Activated CD8-positive, alpha-beta memory T cell treated with anti-CD3 and anti-CD28 coated beads, Interleukin-2, amount 50 U/mL, for 24 hours (primary cell): ENCODE results near the gene SHPK.

Source experiments
- DNase-seq: peaks from one replicate; pipeline ENCODE4 v3.0.0-alpha.2; 2020; ENCODE audit errors: extremely low read depth

SHPK gene, protein sequence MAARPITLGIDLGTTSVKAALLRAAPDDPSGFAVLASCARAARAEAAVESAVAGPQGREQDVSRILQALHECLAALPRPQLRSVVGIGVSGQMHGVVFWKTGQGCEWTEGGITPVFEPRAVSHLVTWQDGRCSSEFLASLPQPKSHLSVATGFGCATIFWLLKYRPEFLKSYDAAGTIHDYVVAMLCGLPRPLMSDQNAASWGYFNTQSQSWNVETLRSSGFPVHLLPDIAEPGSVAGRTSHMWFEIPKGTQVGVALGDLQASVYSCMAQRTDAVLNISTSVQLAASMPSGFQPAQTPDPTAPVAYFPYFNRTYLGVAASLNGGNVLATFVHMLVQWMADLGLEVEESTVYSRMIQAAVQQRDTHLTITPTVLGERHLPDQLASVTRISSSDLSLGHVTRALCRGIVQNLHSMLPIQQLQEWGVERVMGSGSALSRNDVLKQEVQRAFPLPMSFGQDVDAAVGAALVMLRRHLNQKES

DNA sequence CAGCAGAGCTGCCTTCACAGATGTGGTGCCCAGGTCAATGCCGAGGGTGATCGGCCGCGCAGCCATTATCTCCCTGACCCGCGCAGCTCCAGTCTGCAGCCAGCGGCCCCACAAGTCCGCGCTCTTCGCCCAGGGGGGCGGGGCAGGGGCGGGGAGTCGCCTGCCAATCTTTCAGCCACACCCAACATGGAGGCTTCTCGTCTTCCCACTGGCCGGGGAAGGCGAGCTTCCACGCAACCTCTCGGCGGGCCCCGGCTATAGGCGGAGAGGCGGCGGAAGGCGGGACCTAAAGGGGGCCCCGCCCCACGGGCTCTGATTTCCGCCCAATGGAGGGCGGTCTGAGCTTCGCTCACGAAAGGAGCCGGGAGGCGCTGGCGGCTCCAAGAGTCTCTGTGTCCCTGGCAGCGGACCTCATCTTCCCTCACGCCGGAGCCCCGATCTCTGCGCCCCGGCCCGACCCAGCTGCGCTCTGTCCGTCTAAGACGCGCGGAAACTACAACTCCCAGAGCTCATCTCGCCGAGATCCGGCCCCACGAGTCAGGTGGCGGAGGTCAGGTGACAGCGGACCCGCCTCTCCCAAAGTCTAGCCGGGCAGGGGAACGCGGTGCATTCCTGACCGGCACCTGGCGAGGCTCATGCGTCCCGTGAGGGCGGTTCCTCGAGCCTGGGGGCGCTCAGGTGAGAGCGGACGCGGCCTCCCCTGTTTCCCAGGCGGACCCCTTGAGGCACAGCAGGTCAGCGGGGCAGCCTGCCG lies at the start of gene SHPK, which contains the start of gene CTNS:
SHPK (minus strand) TSS at position 97 of the 754 bp plus-strand sequence; CDS start at position 66, 31 bp downstream.
CTNS (plus strand) TSS at position 607 of the 754 bp plus-strand sequence. CDS start 3,447 bp downstream, outside the sequence.
- DNase-seq, result peak; percentile 80

DNA sequence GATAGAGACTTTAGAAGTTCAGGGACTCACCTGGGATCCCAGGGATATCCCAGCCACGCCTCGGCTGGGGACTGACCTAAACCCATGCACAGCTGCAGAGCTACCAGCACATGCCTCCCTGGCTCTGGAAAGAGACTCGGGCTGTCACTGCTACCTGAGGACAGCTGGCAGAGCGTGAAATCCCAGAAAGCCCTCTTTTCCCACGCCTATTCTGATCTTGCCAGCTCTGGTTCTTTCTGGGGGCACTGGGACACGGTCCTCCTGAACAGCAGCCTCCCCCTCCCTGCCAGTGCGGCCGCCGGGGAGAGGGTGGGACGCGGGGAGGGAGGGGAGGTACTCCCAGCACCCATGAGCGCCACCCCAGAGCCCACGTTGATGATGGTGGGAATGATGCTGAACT lies 49.1 kb upstream of the SHPK start:
- no peak for DNase-seq

DNA sequence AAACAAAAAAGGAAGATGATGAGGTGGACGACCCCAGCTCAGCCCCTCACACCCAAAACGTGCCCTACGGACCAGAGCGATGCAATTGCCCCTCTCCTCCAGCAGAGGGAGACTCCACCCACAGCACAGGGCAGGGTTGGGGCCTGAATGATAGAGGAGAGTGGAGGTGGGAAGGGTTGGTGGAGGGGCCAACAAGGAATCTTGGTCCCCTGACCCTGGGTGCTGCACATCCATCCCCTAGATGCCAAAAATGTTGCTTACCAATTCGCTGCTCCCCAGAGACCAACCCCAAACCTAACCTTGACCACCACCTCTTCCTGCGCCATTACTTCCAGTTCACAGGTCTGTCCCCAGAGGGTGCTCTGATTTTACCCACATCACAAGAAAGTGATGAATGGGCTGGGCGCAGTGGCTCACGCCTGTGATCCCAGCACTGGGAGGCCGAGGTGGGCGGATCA lies 47.0 kb upstream of the SHPK start:
- peak; percentile 12 for DNase-seq

DNA sequence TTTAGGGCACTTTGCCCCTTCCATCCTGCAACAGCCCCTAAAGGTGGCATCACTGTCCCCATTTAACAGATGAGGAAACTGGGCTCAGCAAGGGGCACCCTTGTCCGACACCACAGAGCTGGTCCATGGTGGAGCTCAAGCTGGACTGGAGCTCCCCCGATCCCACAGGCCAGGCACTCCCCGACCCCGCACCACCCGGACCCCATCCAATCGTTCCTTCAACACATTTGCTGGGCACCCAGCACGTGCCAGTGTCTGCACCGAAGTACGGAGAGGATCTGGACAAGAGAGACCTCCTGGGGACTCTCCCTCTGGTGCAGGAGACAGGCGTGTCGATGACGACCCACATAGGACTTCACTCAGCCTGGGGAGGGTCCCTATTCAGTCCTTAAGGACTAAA lies 46.0 kb upstream of the SHPK start:
- DNase-seq, result no peak

DNA sequence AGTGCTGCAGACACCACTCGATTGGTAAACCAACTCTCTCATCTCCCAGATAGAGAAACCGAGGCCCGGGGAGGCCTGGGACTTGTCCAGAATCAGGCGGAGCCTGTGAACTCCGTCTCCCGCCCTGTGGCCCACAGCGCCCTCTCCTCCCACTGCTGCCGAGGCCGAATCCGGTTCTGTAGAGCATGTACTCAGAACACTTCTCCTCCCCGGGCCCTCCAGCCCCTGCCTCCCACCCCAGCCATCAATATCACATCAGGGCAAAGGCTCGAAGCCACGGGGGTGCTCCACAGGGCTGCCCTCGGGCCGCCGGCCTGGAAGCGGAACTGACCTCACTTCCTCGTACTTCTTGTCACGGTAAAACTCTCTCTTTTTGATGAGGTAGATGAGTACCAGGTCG lies 45.5 kb upstream of the SHPK start:
- no peak for DNase-seq

DNA sequence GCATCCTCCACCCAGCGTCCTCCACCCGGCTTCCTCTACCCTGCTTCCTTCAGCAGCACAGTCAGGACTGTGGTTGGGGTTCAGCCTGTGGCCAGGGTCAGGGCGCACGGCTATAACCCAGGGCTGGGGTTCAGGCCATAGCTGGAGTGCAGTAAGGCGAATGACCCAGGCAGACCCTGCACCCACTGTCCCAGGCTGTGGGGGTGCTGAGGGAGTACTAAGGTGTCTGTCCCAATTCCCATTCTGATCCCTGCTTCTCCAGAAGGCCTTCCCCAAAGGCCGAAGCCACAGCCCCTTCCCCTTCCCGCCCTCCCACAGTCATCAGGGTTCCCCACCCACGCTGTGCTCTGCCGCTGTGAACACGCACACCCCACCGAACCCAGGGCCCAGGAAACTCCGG lies 45.0 kb upstream of the SHPK start:
- no peak for DNase-seq

DNA sequence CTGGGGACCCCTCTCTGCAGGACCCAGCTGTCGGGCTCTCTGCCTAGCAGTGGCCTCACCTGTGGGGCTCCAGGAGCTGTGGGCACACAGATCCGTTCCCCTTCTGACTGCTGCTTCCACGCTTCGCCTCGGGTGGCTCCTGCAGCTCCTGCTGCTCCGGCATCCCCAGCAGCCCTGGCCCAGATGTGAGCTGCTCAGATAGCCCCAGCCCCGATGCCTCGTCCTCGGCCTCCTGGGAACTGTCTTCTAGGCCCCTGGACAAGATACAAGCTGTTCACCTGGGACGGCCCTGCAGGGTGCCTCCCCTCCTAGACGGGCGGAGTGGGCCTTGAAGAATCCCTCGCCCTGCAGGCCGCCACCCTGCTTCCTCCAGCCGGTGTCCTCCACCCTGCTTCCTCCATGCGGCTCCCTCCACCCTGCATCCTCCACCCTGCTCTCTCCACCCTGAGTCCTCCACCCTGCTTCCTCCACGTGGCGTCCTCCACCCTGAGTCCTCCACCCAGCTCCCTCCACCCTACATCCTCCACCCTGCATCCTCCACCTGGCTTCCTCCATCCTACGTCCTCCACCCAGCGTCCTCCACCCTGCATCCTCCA lies 43.6 kb upstream of the SHPK start:
- no peak for DNase-seq

DNA sequence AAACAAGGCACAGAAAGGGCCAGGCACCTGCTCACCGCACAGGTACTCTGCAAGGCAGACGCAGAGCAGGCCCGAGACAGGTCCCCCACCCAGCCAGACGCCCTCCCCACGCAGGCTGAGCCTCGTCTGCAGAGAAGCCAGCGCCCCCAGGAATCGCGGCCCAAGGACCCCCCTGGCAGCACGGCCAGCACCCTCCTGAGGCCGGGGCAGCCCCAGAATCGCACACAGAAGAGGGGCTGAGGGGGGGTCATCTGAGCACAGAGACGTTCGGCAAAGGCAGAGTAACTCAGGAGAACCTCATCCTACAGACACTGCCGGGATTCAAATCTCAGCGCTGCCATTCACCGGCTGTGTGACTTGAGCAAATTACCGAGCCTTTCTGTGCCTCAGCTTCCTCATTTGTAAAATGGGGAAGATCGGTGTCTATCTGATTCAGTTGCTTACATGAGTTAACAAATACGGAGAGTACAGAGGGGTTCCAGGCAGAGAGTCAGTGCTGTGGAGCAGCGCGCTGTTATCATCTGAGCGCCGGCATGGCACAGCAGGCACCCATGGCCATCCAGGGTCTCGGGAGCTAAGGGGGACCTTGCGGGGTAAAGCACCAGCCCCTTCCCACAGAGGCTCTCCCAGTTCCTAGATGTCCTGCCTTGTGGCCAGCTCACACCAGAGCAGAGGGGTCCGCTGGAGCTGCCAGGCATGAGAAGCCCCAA lies 42.9 kb upstream of the SHPK start:
- no peak for DNase-seq

DNA sequence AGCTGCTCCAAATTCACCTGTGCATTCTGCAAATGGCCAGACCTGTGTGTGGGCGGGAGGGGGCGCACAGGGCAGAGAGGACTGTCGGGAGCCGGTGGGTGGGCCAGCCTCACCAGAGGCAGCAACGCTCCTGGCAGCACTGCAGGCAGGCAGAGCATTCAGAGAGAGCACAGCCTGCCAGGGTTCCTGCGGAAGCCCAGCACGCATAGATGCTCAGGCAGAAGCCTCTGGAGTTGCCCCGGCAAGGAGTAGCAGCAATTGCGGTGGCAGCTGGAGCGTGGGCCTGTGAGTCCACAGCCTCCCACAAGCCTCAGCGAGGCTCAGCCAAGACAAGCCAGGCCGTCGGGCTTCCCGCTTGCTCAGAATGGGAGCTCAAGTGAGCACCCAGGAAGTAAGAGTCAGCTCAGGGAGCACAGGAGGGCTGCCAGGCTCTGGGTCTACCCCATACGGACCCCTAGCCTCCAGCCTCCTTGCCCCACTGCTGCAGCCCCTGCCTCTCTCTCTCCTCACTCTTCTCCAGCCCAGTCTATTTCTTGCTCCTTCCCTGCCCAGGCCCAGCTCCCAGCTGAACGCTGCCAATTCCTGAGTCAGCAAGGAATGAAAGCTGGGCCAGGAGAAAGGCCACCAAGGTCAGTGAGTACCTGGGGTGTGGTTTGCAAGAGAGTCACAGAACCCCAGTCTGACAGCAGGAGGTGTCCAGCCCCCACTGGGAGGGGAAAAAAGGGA lies 42.2 kb upstream of the SHPK start:
- DNase-seq, result no peak

DNA sequence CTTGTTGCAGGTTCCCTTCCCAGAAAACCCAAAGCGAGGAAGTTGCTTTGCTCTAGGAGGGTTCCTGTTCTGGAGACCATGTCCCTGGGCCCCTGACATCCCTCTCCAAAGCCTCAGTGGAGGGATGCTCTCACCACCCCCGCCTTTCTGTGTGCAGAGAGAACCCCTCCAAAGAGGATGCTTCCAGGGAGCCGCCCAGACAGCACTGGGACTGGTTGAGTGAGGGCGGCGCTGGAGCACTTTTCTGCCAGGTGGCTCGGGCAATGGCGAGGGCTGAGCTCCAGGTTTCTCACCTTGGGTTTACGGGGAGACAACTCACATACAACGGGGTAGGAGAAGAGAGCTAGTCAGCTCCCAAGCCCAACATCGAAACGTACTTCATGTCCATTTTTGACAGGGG lies 39.8 kb upstream of the SHPK start:
- DNase-seq, result no peak

DNA sequence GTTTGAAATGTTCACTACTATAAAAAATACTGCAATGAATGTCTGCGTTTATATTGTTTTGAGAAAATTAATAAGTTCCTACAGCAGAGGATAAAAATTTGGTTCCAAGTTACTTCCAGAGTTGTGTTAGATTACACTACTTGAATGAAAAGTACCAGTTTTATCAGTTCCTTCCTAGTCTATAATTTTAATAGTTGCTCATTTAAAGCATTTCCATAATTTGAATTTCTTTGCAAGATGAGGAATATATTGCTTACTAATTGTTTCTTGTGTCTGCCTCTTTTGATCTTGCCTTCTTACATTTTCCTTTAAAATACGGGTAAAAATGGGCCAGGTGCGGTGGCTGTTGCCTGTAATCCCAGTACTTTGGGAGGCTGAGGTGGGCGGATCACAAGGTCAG lies 36.5 kb upstream of the SHPK start:
- DNase-seq, result no peak

DNA sequence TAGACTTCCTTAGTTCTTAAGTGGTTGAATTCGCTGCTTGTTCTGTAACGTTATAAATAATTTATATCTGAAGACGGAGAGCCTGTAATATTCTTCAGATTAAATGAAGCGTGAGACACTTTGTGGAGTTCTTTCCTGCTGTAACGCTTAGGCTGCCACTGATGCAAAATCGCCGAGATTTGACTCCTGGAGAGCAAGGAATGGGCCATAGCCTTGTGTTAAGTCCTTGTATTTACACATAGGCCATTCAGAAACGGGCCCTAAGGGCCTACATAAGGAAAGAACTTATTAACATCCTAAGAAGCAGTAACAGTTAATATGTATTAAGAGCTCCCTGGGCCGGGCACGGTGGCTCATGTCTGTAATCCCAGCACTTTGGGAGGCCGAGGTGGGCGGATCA lies 33.5 kb upstream of the SHPK start:
- DNase-seq, result no peak

DNA sequence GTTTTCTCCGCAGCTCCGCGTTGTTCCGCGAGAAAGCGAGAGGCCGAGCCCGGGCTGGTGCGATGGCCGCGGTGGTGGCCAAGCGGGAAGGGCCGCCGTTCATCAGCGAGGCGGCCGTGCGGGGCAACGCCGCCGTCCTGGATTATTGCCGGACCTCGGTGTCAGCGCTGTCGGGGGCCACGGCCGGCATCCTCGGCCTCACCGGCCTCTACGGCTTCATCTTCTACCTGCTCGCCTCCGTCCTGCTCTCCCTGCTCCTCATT lies 33.0 kb upstream of the SHPK start:
- no peak for DNase-seq

DNA sequence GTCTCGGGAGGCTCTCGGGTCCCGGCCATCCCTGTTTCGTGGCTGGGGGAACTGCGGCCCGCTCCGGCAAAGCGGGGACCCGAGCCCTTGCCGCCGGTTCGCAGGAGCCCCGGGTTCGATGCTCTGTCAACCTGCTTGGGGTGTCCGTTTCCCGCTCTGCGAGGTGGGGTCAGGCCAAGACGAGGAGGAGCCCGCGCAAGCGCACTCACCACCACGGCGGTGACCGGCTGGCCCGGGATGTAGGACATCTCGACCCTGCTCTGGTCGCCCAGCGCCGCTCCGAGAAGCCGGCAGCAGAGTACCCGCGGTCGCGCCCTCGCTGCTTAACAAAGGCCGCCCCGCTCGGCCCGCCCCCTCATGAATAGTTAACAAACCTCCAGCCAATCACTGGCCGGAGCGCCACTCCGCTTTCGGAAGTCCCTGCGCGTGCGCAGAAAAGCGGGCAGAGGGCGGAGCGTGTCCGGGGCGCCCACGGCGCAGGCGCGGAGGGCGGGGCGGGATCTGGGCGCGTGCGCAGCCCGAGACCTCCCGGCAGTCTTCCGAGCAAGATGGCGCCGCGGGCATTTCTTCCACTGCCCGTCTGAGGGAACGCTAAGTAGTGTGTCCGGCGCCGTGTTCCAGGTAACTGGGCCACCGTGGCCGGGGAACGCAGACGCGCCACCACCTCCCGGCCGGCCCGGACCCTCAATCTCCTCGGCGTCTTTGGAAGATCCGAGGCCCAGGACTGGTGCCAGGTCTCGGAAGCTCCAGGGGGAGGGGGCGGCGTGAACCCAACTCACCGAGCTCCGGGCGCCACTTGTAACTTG lies 32.4 kb upstream of the SHPK start, which contains the start of the genes EMC6 and TAX1BP3:
EMC6 (plus strand) TSS at position 534 of the 806 bp plus-strand sequence. CDS start 335 bp downstream, outside the sequence.
TAX1BP3 (minus strand) TSS at position 300 of the 806 bp plus-strand sequence; CDS start at position 248, 52 bp downstream.
- peak; percentile 94 for DNase-seq

DNA sequence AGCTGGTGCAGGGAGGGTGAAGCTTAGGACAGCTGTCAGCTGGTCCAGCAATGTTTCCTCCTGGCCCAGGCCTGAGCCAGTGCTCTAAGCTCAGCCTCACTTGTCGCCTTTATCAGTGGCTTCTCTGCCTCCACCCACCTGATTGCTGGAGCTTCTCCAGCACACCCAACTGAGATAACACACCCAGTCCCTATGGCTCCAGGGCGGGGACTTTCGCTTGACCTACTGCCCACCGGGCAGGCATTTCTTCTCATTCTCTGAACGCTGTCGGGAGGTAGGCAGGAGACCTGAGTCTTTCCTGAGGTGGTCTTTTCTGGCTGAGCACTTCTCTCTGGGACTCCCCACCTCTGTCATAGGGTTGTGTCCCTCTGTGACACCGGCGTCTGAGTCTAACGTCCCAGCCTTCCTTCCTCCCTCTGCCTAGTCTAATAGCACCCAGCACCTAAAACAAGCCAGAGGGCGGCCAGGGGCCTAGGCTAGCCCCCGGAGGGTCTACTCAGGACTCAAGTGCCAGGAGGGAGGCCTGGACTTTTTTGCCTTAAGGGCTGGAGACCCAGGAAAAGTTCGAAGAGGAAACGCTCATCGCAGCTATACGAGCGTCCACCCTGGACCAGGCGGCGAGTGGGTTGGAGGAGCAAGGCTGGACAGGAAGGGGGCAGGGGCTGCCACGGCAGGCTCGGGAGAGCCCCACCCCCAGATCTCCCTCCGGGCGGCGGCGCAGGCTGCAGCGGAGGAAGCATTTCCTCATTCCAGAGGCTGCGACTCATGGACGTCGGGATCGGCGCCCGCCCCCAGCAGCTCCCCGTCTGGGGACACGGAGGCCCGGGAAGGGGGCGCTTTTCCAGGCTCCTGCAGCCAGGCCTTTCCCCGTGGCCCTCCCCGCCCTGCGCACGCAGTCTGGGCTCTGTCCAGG lies 31.6 kb upstream of the SHPK start:
- no peak for DNase-seq

DNA sequence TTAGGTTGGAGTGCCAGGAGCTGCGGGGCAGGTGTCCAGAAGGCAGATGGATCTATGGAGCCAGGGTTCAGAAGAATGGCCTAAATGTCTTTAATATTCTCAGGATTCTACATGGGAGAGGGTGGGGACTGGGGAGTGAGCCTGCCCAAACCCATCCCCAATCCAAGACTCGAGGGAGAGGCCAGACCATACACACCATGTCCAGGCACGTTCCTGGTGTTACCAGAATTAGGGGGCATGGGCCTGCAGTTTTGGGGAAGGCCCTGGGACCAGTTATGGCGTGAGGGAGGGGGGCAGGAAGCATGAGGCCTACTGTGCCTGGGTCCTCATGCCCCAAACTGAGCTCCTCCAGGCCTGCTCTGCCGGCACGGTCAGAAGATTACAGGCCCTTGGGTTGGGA lies 30.5 kb upstream of the SHPK start:
- no peak for DNase-seq

DNA sequence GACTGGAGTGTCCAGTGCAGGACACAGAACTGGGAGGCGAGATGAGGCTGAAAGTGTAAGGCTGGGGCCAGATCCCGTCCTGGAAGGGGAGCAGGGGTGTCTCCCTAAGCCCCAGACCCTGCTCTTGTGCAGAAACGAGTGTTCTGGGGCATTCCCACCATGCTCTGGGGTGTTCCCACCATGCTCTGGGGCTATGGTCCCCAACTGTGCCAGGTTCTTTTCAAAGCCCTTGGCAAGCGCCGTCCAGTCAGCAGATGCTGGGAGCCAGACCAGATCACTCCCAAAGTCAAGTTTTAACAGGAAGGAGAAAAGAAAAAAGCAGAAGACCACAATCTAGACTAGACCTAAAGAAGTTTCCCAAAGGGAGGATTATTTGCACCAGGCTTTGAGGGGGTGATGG lies 29.8 kb upstream of the SHPK start:
- no peak for DNase-seq

DNA sequence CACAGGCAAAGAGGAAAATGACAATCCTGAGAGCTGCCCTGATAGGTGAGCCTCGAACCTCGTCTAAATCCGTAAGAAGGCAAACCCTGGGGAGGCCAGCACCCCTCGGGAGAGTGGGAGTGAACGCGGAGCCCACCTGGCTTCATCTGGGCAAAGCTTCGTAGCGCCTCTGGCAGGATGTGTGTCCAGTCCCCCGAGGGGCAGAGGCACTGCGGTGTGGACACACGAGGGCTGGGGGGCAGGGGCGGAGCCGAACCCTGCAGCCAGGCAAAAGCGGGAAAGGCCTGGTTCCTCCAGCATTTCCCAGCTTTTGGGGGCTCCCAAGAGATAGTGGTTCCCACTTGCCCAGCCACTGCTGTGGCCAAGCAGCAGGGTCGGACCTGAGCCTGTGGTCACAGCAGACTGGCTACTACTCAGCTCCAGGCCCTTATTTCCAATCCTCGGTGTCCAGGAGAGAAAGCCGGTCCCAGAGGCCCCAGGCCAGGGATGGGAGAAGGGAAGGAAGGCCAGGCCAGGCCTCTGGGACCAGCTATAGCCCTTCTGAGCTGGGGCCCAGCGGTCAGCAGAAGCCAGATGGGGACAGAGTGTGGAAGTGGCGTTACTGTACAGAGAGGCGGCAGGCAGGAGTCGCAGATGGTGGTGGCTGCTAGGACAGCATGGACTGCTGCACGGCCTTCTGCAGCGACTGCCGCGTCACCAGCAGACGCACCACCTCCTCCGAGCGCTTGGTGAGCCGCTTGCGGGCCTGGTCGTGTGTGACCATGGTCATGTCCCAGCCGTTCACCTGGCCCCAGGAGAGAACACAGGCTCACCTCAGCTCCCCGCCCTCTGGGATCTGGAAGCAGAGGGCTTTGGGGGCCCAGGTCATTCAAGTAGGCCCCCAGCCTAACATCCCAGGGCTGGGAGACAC lies 27.3 kb upstream of the SHPK start:
- DNase-seq, result no peak
